Stimulated activated CD4-positive, alpha-beta T cell treated with anti-CD3 and anti-CD28 coated beads, Interleukin-1b, Interleukin-23, amount 100 ng/mL, for 24 hours (primary cell): ENCODE measurements around the gene MOV10L1.
"Not testable (repeated sequence)": the region's sequence is repeated elsewhere in the genome, so short reads cannot be mapped to it uniquely, and the experiment has no call there.

Source experiments
- DNase-seq, 4 experiments: peaks; one replicate each; pipeline ENCODE4 v3.0.0-alpha.2; 2020; ENCODE audit warnings: low read depth in 4 of 4, low spot score in 1 of 4

The MOV10L1 gene

GRCh38 chr22:50201191-50202129 is 111.7 kb downstream of the MOV10L1 start:
- DNase-seq, result no peak

- no peak for DNase-seq
Observed at GRCh38 chr22:50202130-50202666, 112.4 kb downstream of the MOV10L1 start.

- DNase-seq, result no peak
Observed at GRCh38 chr22:50203288-50203687, 113.5 kb downstream of the MOV10L1 start.

GRCh38 chr22:50204571-50204970 is 114.8 kb downstream of the MOV10L1 start:
- DNase-seq, result no peak

GRCh38 chr22:50204998-50205397 is 115.2 kb downstream of the MOV10L1 start:
- DNase-seq, result not testable (repeated sequence)

GRCh38 chr22:50205781-50206569 is 116.2 kb downstream of the MOV10L1 start:
- DNase-seq, result no peak

GRCh38 chr22:50206599-50206998 is 116.8 kb downstream of the MOV10L1 start:
- no peak for DNase-seq

GRCh38 chr22:50207383-50208140 is 117.8 kb downstream of the MOV10L1 start:
- DNase-seq, result no peak

GRCh38 chr22:50208430-50208938 is 118.7 kb downstream of the MOV10L1 start:
- no peak for DNase-seq

- no peak for DNase-seq
Observed at GRCh38 chr22:50208939-50209892, 119.4 kb downstream of the MOV10L1 start.

- peak in 3 of 4 experiments; percentile 42 to 58 (median 48) for DNase-seq
Observed at GRCh38 chr22:50209893-50210292, 120.1 kb downstream of the MOV10L1 start.

- DNase-seq, result no peak
Observed at GRCh38 chr22:50210378-50211139, 120.8 kb downstream of the MOV10L1 start.

GRCh38 chr22:50211147-50211546 is 121.3 kb downstream of the MOV10L1 start:
- DNase-seq, result no peak
